ENCODE measurements around the gene RNF20.

- TF ChIP-seq, protein P1, sequence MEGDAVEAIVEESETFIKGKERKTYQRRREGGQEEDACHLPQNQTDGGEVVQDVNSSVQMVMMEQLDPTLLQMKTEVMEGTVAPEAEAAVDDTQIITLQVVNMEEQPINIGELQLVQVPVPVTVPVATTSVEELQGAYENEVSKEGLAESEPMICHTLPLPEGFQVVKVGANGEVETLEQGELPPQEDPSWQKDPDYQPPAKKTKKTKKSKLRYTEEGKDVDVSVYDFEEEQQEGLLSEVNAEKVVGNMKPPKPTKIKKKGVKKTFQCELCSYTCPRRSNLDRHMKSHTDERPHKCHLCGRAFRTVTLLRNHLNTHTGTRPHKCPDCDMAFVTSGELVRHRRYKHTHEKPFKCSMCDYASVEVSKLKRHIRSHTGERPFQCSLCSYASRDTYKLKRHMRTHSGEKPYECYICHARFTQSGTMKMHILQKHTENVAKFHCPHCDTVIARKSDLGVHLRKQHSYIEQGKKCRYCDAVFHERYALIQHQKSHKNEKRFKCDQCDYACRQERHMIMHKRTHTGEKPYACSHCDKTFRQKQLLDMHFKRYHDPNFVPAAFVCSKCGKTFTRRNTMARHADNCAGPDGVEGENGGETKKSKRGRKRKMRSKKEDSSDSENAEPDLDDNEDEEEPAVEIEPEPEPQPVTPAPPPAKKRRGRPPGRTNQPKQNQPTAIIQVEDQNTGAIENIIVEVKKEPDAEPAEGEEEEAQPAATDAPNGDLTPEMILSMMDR (IDR thresholded peaks at IDR 0.05; ENCODE audit: insufficient read depth, low read length, poor library complexity, severe bottlenecking): no peak
- no peak for TF ChIP-seq EZH2phosphoT487 (conservative IDR thresholded peaks at IDR 0.05; ENCODE audit: low read length)
Observed at GRCh38 chr9:101586651-101587050, 53.0 kb downstream of the RNF20 start.

Data from SU-DHL-6 (cell line).